Activated T-cell treated with anti-CD3 and anti-CD28 coated beads for 4 hours (primary cell): Measurements from ENCODE around the gene EIF4B.

Source experiments
- DNase-seq: peaks from one replicate; pipeline ENCODE4 v3.0.0-alpha.2; 2020

The EIF4B gene

DNA sequence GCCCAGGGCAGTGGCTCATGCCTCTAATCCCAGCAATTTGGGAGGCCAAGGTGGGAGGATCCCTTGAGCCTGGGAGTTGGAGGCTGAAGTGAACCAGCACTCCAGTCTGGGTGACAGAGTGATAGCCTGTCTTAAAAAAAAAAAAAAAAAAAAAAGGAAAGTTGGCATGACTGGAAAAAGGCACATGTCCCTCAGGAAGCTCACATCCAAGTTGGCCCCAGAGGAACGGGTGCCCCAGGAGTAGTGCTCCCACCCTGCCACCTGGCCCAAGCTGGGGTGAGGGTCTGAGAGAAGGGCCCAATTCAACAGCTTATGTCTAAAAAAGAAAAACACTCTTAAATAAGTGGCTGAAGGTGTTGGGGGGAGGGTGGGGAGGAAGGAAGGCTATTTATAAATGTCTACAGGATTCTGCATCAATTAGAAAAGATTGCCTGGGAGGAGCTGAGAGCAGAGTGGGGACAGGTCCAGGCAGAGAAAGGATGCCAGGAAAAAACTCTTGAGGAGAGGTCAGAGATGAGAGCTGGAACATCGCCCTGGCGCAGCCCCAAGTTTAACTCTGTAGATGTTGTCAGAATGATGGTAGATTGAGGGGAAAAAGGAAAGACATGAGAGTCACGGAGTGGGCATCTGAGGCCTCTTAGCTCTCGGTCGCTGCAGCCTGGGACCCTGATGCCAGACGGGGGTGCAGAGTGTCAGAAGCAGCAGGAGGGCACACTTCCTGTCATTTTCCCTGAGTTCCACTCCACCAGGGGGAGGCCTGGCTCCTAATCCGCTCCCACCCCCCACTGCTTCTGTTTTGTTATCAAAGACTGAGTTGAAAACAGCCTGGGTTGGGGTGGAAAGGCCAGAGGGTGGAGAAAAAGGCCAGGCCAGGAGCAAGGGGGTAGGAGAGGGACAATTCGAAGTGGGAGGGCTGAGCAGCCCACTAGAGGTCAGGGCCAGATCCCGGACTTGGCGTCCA lies 65.6 kb downstream of the EIF4B start:
- DNase-seq: no peak

DNA sequence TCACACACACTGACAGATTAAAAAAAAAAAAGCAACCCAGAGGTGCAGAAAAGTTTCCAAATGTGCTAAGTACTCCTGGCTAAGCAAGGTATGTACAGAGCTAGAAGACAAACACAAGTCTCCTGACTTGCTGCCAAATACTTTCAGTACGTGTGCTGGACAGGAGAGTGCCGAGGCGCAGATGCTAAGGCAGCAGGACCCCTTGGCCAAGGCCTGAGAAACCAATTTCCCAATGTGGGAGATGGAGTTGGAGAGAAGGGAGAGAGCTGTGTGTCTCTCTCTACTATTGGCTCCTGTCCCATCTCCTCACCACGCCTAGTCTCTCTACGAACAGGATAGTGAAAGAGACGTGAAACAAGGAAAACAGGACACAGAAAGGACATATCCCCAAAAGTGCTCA lies 67.6 kb downstream of the EIF4B start:
- DNase-seq: no peak

DNA sequence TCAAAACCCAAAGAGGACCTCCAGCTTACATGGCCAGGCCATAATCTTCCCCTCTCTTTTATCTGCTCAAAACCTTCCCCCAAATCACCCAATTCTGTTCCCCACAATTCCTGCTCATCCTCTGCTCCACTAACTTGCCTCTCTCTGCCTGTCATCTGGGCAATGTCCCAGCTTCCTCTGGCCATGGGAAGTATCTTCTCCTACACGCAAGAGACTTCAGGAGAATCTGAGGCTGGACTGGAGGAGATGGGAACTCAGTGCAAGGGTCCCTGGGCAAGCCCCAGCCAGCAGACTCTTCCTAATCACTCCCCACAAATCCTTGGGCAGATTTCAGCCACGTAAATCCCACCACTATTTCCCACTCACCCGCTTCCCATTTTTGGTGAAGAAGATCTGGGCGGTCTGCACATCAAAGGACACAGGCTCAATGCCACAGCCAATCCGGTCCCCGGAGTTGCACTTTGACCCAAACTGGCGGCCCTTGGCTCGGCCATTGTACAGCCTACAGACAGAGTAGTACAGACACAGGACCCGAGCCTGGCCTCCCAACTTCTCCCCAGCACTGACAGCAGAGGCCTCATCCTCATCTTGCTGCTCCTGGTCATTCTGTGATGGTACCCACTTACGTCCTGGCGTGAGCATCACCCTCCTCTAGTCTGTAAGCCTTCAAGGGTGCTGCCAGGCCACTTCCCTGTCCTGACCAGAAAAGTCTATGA lies 68.2 kb downstream of the EIF4B start:
- DNase-seq: no peak

GRCh38 chr12:53074999-53075370 lies 68.7 kb downstream of the EIF4B start:
- DNase-seq: no peak

DNA sequence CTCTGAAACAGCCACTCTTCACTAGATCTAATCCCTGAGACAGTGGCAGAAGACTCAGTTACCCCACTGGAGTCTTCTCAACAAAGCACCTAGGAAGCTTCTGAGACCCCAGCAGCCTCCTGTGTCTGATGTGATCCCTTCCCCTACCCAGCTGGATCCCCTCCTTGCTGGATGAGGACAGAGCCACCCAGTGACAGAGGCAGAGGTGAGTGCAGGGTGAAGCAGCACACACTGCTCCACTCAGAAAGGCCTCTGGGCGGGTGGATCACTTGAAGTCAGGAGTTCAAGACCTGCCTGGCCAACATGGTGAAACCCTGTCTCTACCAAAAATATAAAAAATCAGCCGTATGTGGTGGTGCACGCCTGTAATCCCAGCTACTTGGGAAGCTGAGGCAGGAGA lies 70.2 kb downstream of the EIF4B start:
- no peak for DNase-seq

- no peak for DNase-seq
These were observed 70.8 kb downstream of the EIF4B start for GRCh38 chr12:53077030-53077429.

DNA sequence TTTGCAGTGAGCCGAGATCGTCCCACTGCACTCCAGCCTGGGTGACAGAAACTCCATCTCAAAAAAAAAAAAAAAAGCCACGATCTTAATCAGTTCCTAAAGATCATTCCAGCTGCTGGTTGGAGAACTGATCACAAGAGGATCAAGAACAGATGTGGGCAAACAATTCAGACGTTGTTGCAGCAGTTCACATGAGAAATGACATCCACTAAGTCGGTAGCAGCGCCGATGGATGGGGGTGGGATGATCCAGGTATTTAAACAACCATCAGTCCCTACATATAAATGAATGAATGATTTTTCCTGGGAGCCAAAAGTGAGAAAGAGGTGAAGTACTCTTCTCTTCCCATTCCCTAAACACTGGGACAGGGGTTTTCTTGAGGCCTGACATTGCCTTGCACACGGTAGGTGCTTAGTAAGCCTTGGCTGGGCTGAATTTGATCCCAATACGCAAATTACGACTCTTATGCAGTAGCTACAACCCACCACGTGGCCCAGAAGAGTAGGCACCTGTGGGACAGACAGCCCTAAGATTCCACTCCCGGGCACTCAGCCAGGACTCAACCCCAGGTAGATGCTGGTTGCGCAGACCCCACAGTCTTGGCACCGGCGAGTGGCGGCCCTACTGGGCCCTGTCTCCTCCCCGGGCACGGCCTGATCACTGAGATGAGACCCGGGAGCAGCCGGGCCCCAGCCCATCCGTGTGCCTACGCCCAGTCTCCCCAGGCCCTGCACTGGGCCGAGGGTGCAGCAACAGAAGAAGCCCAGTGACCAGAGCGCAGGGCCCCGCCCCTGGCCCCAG lies 72.4 kb downstream of the EIF4B start:
- no peak for DNase-seq

GRCh38 chr12:53079226-53080117 lies 73.2 kb downstream of the EIF4B start, which contains the start of gene SPRYD3:
Gene SPRYD3 (minus strand): TSS chr12:53079390. CDS start chr12:53079333, 57 bp downstream.
- DNase-seq: peak; percentile 97

DNA sequence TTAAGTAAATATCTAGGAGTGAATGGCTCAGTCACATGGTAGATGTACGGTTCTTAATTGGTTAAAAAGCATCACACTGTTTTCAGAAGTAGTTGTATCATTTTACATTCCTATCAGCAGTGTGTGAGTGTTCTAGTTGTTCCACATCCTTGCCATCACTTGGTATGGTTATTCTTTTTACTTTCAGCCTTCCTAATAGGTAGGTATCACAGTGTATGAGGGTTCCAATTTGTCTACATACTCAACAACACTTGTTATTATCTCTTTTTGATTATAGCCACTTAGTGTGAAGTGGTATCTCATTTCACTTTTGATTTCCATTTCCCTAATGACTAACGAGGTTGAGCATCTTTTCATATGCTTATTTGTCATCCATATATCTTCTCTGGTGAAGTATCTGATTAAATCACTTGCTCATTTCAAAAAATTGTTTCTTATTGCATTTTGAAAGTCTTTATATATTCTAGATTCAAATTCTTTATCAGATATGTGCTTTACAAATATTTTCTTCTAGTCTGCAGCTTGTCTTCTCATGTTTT lies 76.5 kb downstream of the EIF4B start:
- DNase-seq: no peak

DNA sequence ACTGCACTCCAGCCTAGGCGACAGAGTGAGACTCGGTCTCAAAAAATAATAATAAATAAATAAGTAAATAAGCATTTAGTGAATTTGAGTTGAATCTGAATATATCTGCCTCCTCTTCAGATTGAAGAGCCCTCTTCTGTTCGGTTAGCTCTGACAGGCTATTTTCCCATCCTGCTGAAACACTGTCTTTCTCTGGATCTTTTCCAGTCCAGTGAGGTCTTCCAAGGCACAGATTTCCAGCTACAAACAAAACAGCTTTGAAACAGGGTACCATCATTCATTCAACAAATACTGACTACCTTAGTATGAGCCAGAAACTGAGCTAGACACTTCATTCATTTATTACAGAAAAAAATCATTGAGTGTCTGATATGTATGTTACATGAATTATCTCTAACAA lies 80.1 kb downstream of the EIF4B start:
- DNase-seq: no peak

- no peak for DNase-seq
These were observed 83.8 kb downstream of the EIF4B start for GRCh38 chr12:53090105-53090504.

- no peak for DNase-seq
These were observed 84.3 kb downstream of the EIF4B start for GRCh38 chr12:53090554-53090953.

DNA sequence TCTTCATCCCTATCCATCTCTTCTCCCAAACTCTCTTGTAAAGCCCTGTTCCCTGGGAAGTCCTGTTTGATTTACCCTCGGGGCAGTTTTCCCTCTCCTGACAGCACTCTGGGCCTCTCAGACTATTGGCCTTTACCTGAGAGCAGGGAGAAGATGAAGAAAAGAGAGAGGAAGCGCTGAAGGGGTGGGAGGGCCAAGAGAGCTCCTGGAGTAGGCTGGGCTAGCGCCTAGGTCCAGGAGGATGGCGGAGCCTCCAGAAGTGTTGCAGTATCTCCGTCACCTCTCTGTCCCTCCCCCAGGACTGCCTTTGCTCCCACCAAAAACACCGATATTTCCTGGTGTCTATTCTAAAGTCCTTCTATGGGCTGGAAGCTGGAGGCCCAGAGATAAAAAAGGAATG lies 85.5 kb downstream of the EIF4B start:
- no peak for DNase-seq
